ENCODE results near the gene PCIF1.

The PCIF1 gene

DNA sequence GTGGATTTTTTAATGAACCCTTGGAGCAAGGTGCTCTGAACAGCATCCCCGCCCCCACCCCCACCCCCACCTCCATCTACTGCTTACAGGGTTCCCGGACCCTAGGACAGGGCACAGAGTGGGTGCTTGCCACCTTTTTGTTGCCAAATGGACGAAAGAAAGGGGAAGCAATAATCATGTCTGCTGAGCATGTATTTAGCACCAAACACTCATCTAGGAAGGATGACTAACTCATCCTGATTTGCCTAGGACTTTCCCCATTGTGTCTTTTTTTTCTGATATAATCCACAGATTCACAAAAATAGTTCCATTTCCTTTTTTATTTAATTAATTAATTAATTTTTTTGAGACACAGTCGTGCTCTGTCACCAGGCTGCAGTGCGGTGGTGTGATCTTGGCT is 21.4 kb upstream of the PCIF1 start:
- no peak for DNase-seq (ENCODE audit: extremely low read depth, insufficient read length)
- TF ChIP-seq, protein P1, sequence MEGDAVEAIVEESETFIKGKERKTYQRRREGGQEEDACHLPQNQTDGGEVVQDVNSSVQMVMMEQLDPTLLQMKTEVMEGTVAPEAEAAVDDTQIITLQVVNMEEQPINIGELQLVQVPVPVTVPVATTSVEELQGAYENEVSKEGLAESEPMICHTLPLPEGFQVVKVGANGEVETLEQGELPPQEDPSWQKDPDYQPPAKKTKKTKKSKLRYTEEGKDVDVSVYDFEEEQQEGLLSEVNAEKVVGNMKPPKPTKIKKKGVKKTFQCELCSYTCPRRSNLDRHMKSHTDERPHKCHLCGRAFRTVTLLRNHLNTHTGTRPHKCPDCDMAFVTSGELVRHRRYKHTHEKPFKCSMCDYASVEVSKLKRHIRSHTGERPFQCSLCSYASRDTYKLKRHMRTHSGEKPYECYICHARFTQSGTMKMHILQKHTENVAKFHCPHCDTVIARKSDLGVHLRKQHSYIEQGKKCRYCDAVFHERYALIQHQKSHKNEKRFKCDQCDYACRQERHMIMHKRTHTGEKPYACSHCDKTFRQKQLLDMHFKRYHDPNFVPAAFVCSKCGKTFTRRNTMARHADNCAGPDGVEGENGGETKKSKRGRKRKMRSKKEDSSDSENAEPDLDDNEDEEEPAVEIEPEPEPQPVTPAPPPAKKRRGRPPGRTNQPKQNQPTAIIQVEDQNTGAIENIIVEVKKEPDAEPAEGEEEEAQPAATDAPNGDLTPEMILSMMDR (IDR thresholded peaks at IDR 0.05; ENCODE audit: insufficient read depth, low read length, poor library complexity, severe bottlenecking), result no peak
- H3K27me3 ChIP-seq (replicated peaks; ENCODE audit: control insufficient read depth, insufficient read depth, low read length), result no peaks in the 10 kb centered on the region

GRCh38 chr20:45917790-45918141 is 16.7 kb upstream of the PCIF1 start:
- DNase-seq (ENCODE audit: extremely low read depth, insufficient read length), result no peak
- no peaks in the 10 kb centered on the region for H3K27me3 ChIP-seq (replicated peaks; ENCODE audit: control insufficient read depth, insufficient read depth, low read length)

More for the DNA sequence above, 21.4 kb upstream of the PCIF1 start:
- Histone ChIP-seq H3K36me3 (ENCODE audit: control insufficient read depth, insufficient read depth, low read length) (no peaks in the 10 kb centered on the region), H3K4me3 (replicated peaks; ENCODE audit: low read depth, low read length) (no peak overlapping the region)

GRCh38 chr20:45918182-45918737 is 16.2 kb upstream of the PCIF1 start:
- TF ChIP-seq, protein P1 (IDR thresholded peaks at IDR 0.05; ENCODE audit: insufficient read depth, low read length, poor library complexity, severe bottlenecking), result no peak
- no peak overlapping the region for H3K4me3 ChIP-seq (replicated peaks; ENCODE audit: low read depth, low read length)
- H3K36me3 ChIP-seq (ENCODE audit: control insufficient read depth, insufficient read depth, low read length), result no peaks in the 10 kb centered on the region
- no peak for DNase-seq (ENCODE audit: extremely low read depth, insufficient read length)
- no peaks in the 10 kb centered on the region for H3K27me3 ChIP-seq (replicated peaks; ENCODE audit: control insufficient read depth, insufficient read depth, low read length)

More at GRCh38 chr20:45917790-45918141, 16.7 kb upstream of the PCIF1 start:
- Histone ChIP-seq H3K4me3 (replicated peaks; ENCODE audit: low read depth, low read length) (no peak overlapping the region), H3K36me3 (ENCODE audit: control insufficient read depth, insufficient read depth, low read length) (no peaks in the 10 kb centered on the region)
- TF ChIP-seq, protein P1 (IDR thresholded peaks at IDR 0.05; ENCODE audit: insufficient read depth, low read length, poor library complexity, severe bottlenecking), result no peak

- DNase-seq (ENCODE audit: extremely low read depth, insufficient read length), result no peak
- H3K4me3 ChIP-seq (replicated peaks; ENCODE audit: low read depth, low read length), result no peak overlapping the region
- H3K36me3 ChIP-seq (ENCODE audit: control insufficient read depth, insufficient read depth, low read length), result no peaks in the 10 kb centered on the region
- TF ChIP-seq, protein P1 (IDR thresholded peaks at IDR 0.05; ENCODE audit: insufficient read depth, low read length, poor library complexity, severe bottlenecking), result no peak
- no peaks in the 10 kb centered on the region for H3K27me3 ChIP-seq (replicated peaks; ENCODE audit: control insufficient read depth, insufficient read depth, low read length)
Observed at GRCh38 chr20:45918779-45919537, 15.5 kb upstream of the PCIF1 start.

DNA sequence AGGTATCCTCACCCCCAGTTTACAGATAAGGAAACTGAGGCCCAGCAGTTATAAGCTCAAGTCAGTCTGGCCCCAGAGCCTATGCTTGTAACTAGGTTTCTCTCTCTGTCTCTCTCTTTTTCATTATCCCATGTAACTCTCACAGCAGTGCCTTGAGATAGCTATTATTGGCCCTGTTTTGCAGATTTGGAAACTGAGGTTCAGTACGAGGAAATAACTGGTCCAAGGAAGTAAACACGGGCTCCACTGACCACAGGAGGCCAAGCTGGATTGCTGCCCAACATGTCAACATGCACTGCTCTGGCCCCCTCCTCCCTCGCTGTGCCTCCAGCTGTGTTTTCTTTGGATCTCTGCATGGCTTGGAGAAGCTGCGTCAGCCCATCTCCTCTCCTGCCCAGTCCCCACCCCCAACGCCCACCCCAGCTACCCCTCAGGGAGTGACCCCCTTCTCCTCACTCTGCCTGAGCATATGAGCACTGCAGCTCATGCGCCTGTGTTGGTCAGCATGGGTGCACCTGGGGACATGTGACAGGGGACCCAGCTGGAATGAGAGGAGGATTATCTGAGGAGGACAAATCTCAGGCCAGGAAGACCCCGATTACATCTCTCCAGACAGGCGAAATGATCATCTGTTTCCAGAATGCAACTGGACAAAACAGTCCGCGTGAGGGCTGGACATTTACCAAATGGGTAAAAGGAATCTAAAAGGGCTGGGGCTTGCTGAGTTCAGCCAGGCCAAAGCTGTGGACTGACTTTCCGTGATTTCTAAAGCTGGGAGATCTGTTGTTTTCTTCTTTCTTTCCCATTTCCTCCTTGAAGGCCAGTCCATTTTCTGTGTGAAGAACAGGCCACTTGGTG is 14.7 kb upstream of the PCIF1 start:
- Histone ChIP-seq H3K27me3 (replicated peaks; ENCODE audit: control insufficient read depth, insufficient read depth, low read length) (no peaks in the 10 kb centered on the region), H3K4me3 (replicated peaks; ENCODE audit: low read depth, low read length) (no peak overlapping the region), H3K36me3 (ENCODE audit: control insufficient read depth, insufficient read depth, low read length) (no peaks in the 10 kb centered on the region)
- TF ChIP-seq, protein P1 (IDR thresholded peaks at IDR 0.05; ENCODE audit: insufficient read depth, low read length, poor library complexity, severe bottlenecking), result no peak
- no peak for DNase-seq (ENCODE audit: extremely low read depth, insufficient read length)
